Measurements from ENCODE around the gene MRPL16. TPM values are rescaled to one million over a fixed set of nuclear protein-coding genes. Genes with fewer than 3 reads are reported as not detected.
"Not testable (repeated sequence)": the region's sequence is repeated elsewhere in the genome, so short reads cannot be mapped to it uniquely, and the experiment has no call there.

Gene MRPL16
- total RNA-seq, 2 donors from 2014 or later, result 52.8 to 58.4 TPM

GRCh38 chr11:59822989-59823566, 12.5 kb upstream of the MRPL16 start:
- Mint-ChIP-seq H3K9me3 (no peaks in the 10 kb centered on the region), H3K36me3 (ENCODE audit: low read depth) (no peaks in the 10 kb centered on the region), H3K27ac (no peak overlapping the region), H3K27me3 (ENCODE audit: insufficient read depth) (no peaks in the 10 kb centered on the region), H3K4me1 (peaks cover 7% of the 10 kb centered on the region), H3K4me3 (no peak overlapping the region)
- peak; percentile 80 for TF ChIP-seq CTCF (conservative IDR thresholded peaks at IDR 0.05)
- no peak overlapping the region for H3K9ac ChIP-seq (ENCODE audit: extremely low read depth, low read length, poor library complexity, severe bottlenecking)
- no peaks in the 10 kb centered on the region for H3K4me1 ChIP-seq (ENCODE audit: control insufficient read depth, insufficient read depth, low read length)
- no peaks in the 10 kb centered on the region for H3K27me3 ChIP-seq (ENCODE audit: control insufficient read depth, insufficient read depth, low read length, poor library complexity, severe bottlenecking)
- peak; percentile 59 for DNase-seq
- H3K4me3 ChIP-seq (ENCODE audit: low read length), result no peak overlapping the region
- H3K36me3 ChIP-seq (ENCODE audit: control insufficient read depth, insufficient read depth, low read length), result no peaks in the 10 kb centered on the region
- no peak overlapping the region for H3K27ac ChIP-seq (ENCODE audit: low read depth, low read length)
- H3K9me3 ChIP-seq (ENCODE audit: control insufficient read depth, low read length), result no peaks in the 10 kb centered on the region
- WGBS, 2 experiments (ENCODE audit: insufficient coverage in 1 of 2, insufficient read length in 1 of 2), result 50 to 54% methylated on average over 7 to 9 of the region's 9 CpGs

- DNase-seq, result no peak
- Mint-ChIP-seq H3K27ac (no peak overlapping the region), H3K36me3 (ENCODE audit: low read depth) (no peaks in the 10 kb centered on the region), H3K27me3 (ENCODE audit: insufficient read depth) (no peaks in the 10 kb centered on the region), H3K4me1 (peaks cover 32% of the 10 kb centered on the region), H3K4me3 (no peak overlapping the region), H3K9me3 (no peaks in the 10 kb centered on the region)
- Histone ChIP-seq H3K36me3 (ENCODE audit: control insufficient read depth, insufficient read depth, low read length) (no peaks in the 10 kb centered on the region), H3K27me3 (ENCODE audit: control insufficient read depth, insufficient read depth, low read length, poor library complexity, severe bottlenecking) (no peaks in the 10 kb centered on the region), H3K27ac (ENCODE audit: low read depth, low read length) (no peak overlapping the region), H3K4me3 (ENCODE audit: low read length) (no peak overlapping the region), H3K9ac (ENCODE audit: extremely low read depth, low read length, poor library complexity, severe bottlenecking) (no peak overlapping the region), H3K9me3 (ENCODE audit: control insufficient read depth, low read length) (no peaks in the 10 kb centered on the region), H3K4me1 (ENCODE audit: control insufficient read depth, insufficient read depth, low read length) (peaks cover 12% of the 10 kb centered on the region)
- no peak for TF ChIP-seq CTCF (conservative IDR thresholded peaks at IDR 0.05)
- 89 to 91% methylated on average over 4 of the region's 4 CpGs for WGBS, 2 experiments (ENCODE audit: insufficient coverage in 1 of 2, insufficient read length in 1 of 2)
Measured at GRCh38 chr11:59818572-59818971, 8.0 kb upstream of the MRPL16 start.

- not testable (repeated sequence) for H3K9ac ChIP-seq (ENCODE audit: extremely low read depth, low read length, poor library complexity, severe bottlenecking); H3K36me3 Mint-ChIP-seq (ENCODE audit: low read depth); H3K4me3 Mint-ChIP-seq; H3K9me3 ChIP-seq (ENCODE audit: control insufficient read depth, low read length); H3K9me3 Mint-ChIP-seq; H3K4me3 ChIP-seq (ENCODE audit: low read length); H3K27ac Mint-ChIP-seq; H3K27me3 Mint-ChIP-seq (ENCODE audit: insufficient read depth); DNase-seq; H3K27ac ChIP-seq (ENCODE audit: low read depth, low read length); H3K36me3 ChIP-seq (ENCODE audit: control insufficient read depth, insufficient read depth, low read length); H3K27me3 ChIP-seq (ENCODE audit: control insufficient read depth, insufficient read depth, low read length, poor library complexity, severe bottlenecking)
- peaks cover 32% of the 10 kb centered on the region for H3K4me1 Mint-ChIP-seq
- WGBS, 2 experiments (ENCODE audit: insufficient coverage in 1 of 2, insufficient read length in 1 of 2), result 100% methylated on average over 1 of the region's 1 CpG
- peaks cover 12% of the 10 kb centered on the region for H3K4me1 ChIP-seq (ENCODE audit: control insufficient read depth, insufficient read depth, low read length)
Measured at GRCh38 chr11:59816434-59816833, 5.9 kb upstream of the MRPL16 start.

- no peaks in the 10 kb centered on the region for H3K9me3 ChIP-seq (ENCODE audit: control insufficient read depth, low read length)
- Mint-ChIP-seq H3K4me1 (peaks cover 32% of the 10 kb centered on the region), H3K27me3 (ENCODE audit: insufficient read depth) (no peaks in the 10 kb centered on the region), H3K27ac (no peak overlapping the region), H3K4me3 (peak overlapping the region; percentile 24), H3K9me3 (no peaks in the 10 kb centered on the region), H3K36me3 (ENCODE audit: low read depth) (no peaks in the 10 kb centered on the region)
- WGBS, 2 experiments (ENCODE audit: insufficient coverage in 1 of 2, insufficient read length in 1 of 2), result 83% methylated on average over 1 of the region's 1 CpG; no CpG with 5 or more reads in 1 of the 2 experiments
- no peak overlapping the region for H3K27ac ChIP-seq (ENCODE audit: low read depth, low read length)
- TF ChIP-seq CTCF (conservative IDR thresholded peaks at IDR 0.05), result no peak
- H3K4me1 ChIP-seq (ENCODE audit: control insufficient read depth, insufficient read depth, low read length), result peaks cover 12% of the 10 kb centered on the region
- no peak for DNase-seq
- no peak overlapping the region for H3K9ac ChIP-seq (ENCODE audit: extremely low read depth, low read length, poor library complexity, severe bottlenecking)
- H3K36me3 ChIP-seq (ENCODE audit: control insufficient read depth, insufficient read depth, low read length), result no peaks in the 10 kb centered on the region
- H3K27me3 ChIP-seq (ENCODE audit: control insufficient read depth, insufficient read depth, low read length, poor library complexity, severe bottlenecking), result no peaks in the 10 kb centered on the region
- no peak overlapping the region for H3K4me3 ChIP-seq (ENCODE audit: low read length)
Measured at GRCh38 chr11:59815754-59816153, 5.2 kb upstream of the MRPL16 start.
